HG03025 (cell line): Measurements from ENCODE around the gene IQCE.

Experiments
- ATAC-seq: cut with Tn5 transposase; IDR thresholded peaks from one replicate; pipeline ENCODE4 v1.9.1; 2021; ENCODE audit warnings: mild to moderate bottlenecking, moderate library complexity; ENCODE audit not compliant: unreplicated experiment, low FRiP score

The IQCE gene

GRCh38 chr7:2628891-2629290 is 70.1 kb downstream of the IQCE start:
- ATAC-seq: no peak

- ATAC-seq: no peak
Measured at GRCh38 chr7:2629746-2630681, 71.2 kb downstream of the IQCE start.

- ATAC-seq: peak; percentile 34
Measured at GRCh38 chr7:2631946-2632732, 73.4 kb downstream of the IQCE start, which contains the start of gene TTYH3. Gene TTYH3 (plus strand): TSS chr7:2631986. CDS start chr7:2632156, 170 bp downstream.

GRCh38 chr7:2632733-2633537 is 74.2 kb downstream of the IQCE start:
- ATAC-seq: peak; percentile 3

- no peak for ATAC-seq
Measured at GRCh38 chr7:2633538-2634266, 74.9 kb downstream of the IQCE start.

GRCh38 chr7:2634267-2635145 is 75.7 kb downstream of the IQCE start:
- no peak for ATAC-seq

- no peak for ATAC-seq
Measured at GRCh38 chr7:2635148-2635668, 76.4 kb downstream of the IQCE start.

- ATAC-seq: no peak
Measured at GRCh38 chr7:2635810-2636701, 77.3 kb downstream of the IQCE start.

- no peak for ATAC-seq
Measured at GRCh38 chr7:2637066-2637471, 78.3 kb downstream of the IQCE start.

GRCh38 chr7:2637505-2638223 is 78.9 kb downstream of the IQCE start:
- ATAC-seq: no peak

GRCh38 chr7:2638224-2638991 is 79.6 kb downstream of the IQCE start:
- no peak for ATAC-seq

GRCh38 chr7:2639181-2639681 is 80.5 kb downstream of the IQCE start:
- ATAC-seq: no peak

- ATAC-seq: no peak
Measured at GRCh38 chr7:2639695-2640481, 81.1 kb downstream of the IQCE start.

GRCh38 chr7:2640482-2640830 is 81.7 kb downstream of the IQCE start:
- ATAC-seq: no peak

- no peak for ATAC-seq
Measured at GRCh38 chr7:2640846-2641316, 82.1 kb downstream of the IQCE start.
